A673 (cell line): ENCODE data around the gene CFAP20DC.

Experiments used
- CTCF ChIP-seq: fragments of 300-800, 200-600 bp; sonication (generic); conservative IDR thresholded peaks from 2 replicates; pipeline ENCODE4 v1.5.1; 2017; ENCODE audit warnings: low read depth, mild to moderate bottlenecking, antibody characterized with exemption, low read length, moderate library complexity, mixed read lengths
- EZH2 ChIP-seq: fragments of 200-600 bp; sonication (generic); IDR thresholded peaks from 2 replicates; pipeline ENCODE4 v1.6.1; 2017; ENCODE audit warnings: borderline replicate concordance, low read depth, mild to moderate bottlenecking, mixed read lengths, antibody characterized with exemption, low read length; ENCODE audit not compliant: poor library complexity, severe bottlenecking

DNA sequence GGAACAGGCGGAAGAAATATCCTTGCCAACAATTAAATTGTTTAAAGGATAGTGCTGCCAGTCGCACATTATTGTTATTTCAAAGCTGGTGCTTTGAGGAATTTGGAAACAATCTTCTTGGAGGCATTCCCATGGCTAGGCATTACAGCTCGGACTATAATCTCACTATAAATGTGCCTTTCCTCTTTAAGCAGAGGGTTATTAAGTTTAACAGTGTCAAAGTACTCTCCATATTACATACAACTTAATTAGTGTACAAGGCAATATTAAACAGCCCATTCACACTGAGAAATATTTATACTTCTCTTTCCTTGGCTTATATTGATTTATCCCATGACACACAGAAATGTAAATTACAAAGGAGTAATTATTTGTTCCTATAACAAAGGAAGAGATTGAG, 329.3 kb downstream of the CFAP20DC start:
- TF ChIP-seq EZH2 (no peak), CTCF (no peak)
